Muscle of back (tissue), 11 donors: Measurements from ENCODE around the gene SH2B2. TPM values are rescaled to one million over a fixed set of nuclear protein-coding genes. Genes with fewer than 3 reads are reported as not detected.
"Not testable (repeated sequence)": the region's sequence is repeated elsewhere in the genome, so short reads cannot be mapped to it uniquely, and the experiment has no call there.

ENCODE experiments used
- DNase-seq, 3 donors: peaks; one replicate each; pipeline versions ENCODE4 v3.0.0 to v3.0.0-alpha.2; 2013
- polyA plus RNA-seq, 10 donors: library from polyadenylated mRNA; unstranded; fragments of 120-200 nt; gene quantifications; one replicate each; pipeline ENCODE4 v1.2.1, GENCODE V29; 2013; ENCODE audit not compliant: insufficient read length in 10 of 10

Gene SH2B2
- polyA plus RNA-seq, 10 donors = 8.9 to 15.3 (median 11.9) TPM

GRCh38 chr7:102284891-102285539, 1.7 kb upstream of the SH2B2 start:
- peak in 1 of 3 donors; percentile 57 for DNase-seq

GRCh38 chr7:102285540-102286236, 980 bp upstream of the SH2B2 start:
- no peak for DNase-seq

DNA sequence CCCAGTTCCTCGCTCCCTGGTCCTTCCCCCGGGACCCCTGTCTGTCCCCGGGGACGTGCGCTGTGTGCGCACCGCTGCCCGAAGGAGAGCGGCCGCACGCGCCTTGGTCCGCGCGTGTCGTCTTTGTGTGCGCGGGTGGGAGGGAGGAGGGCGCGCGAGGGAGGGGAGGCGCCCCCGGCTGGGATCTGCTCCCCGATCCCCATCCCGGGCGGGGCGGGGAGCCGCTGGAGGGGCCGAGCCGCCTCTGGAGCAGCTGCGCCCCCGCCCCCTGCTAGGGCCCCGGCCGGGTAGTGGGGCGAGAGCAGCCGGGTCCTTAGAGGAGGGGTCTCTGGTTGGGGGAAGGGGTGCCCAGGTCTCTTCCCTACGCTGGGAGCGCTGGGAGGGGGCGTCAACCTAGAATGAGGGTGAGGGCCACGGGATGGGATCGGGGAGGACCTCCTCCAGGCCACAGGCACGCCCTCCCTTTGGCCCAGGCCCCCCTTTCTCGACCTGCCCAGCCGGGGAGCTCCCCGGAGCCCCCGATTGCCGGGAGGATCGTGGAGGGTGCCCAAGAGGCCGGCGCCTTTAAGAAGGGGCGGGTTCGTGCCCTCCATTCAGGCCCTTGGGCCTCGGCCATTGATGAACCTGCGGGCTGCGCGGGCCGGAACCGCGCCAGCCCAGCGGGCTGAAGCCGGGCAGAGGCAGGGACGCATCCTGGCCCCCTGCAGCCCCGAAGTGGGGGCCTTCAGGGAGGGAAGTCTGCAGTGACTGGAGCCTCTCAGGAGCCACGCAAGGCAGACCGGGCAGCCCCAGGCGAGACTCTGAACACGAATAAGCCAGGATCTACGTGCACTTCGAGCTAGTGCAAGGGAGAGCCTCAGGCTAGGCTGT, 678 bp downstream of the SH2B2 start:
- peak in 1 of 3 donors; percentile 49 for DNase-seq

GRCh38 chr7:102287981-102288278, 1.3 kb downstream of the SH2B2 start:
- no peak for DNase-seq

DNA sequence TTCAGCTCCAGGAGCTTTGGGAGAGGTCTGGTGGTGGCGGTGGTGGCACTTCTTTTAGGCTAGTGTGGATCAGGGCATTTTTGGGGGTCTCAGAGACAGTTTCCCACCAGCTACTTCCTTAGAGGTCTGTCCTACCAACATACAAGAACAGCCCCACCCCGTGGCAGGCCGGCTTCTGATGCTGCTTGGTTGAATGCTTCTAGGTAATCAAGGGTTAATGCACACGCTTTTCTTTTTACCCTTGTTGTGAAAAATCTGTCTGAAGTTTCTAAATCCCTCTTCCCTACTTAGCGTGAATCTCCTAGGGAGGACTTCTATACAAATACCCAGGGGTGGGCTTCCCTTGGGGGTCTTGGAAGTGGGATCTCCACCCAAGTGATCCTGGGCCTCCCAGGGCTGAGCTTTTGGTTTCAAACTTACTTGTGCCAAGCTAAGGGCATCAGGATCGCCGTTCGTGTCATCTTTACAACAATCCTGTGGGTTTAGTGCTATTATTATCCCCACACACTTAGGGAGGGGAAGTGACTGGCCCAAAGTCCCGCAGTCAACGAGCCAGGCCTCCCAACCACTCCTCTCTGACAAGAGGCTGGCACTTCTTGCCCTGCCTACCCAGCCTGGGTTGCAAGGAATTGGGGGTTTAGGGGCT, 1.7 kb downstream of the SH2B2 start:
- DNase-seq = no peak

DNA sequence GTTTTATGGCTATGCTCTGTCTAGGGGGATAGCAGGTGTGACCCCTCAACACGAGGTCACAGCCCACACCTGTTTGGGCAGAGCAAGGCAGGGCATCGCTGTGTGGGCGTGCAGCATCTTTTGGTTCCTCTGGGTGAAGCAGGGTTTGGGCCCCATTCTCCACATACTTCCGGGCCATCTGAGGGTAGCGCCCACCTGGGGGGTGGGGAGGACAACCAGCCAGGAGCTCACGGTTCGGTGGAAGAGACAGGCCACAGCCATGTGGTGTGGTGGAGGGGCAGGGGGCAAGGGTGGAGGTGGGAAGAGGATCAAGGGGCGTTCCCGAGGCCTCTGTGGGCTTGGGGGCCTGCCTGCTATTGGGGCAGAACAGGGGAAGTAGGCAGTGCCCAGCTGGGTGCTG, 2.4 kb downstream of the SH2B2 start:
- no peak for DNase-seq

GRCh38 chr7:102291056-102291915, 4.6 kb downstream of the SH2B2 start:
- DNase-seq = no peak

- no peak for DNase-seq
Observed at GRCh38 chr7:102291916-102292267, 5.2 kb downstream of the SH2B2 start.

GRCh38 chr7:102292813-102293798, 6.4 kb downstream of the SH2B2 start:
- DNase-seq = no peak

GRCh38 chr7:102294589-102294988, 7.9 kb downstream of the SH2B2 start:
- DNase-seq = no peak

GRCh38 chr7:102295346-102296178, 8.9 kb downstream of the SH2B2 start:
- DNase-seq = no peak

DNA sequence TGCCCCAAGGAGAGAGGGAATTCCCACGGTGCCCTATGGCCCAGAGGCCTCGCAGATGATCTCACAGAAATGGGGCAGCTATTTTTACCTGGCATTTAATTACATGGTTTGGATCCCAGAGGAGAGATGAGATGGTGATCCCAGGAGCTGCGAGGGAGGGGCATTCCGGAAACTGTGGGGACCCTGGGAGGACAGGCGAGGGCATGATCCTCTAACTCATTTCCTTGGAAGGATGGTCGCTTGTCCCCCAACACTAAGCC, 9.4 kb downstream of the SH2B2 start:
- no peak for DNase-seq

GRCh38 chr7:102296514-102296913, 9.8 kb downstream of the SH2B2 start:
- DNase-seq = no peak

GRCh38 chr7:102297487-102298218, 11.0 kb downstream of the SH2B2 start:
- DNase-seq = no peak

- DNase-seq = peak in 1 of 3 donors; percentile 46
Observed at GRCh38 chr7:102300643-102301221, 14.1 kb downstream of the SH2B2 start.

GRCh38 chr7:102301367-102301766, 14.7 kb downstream of the SH2B2 start:
- not testable (repeated sequence) for DNase-seq

- DNase-seq = no peak
Observed at GRCh38 chr7:102302025-102302424, 15.4 kb downstream of the SH2B2 start.
